Effector memory CD8-positive, alpha-beta T cell (primary cell): ENCODE measurements around the gene GATB.

Experiments used
- ATAC-seq: fragments of 150-1000 bp; cut with Tn5 transposase; replicated peaks from 2 replicates; pipeline ENCODE4 v1.10.0; 2021; ENCODE audit warnings: mild to moderate bottlenecking, moderate library complexity
- DNase-seq, 3 experiments: peaks; one replicate each; pipeline ENCODE4 v3.0.0; 2021
- H3K27ac Mint-ChIP-seq, 2 donors: one replicate each; pipeline ENCODE4 v1.8.0; 2022; ENCODE audit warnings: mild to moderate bottlenecking in 2 of 2, mixed read lengths in 2 of 2, moderate library complexity in 2 of 2
- H3K27me3 Mint-ChIP-seq, 2 donors: one replicate each; pipeline ENCODE4 v1.8.0; 2022; ENCODE audit warnings: mixed read lengths in 2 of 2
- H3K36me3 Mint-ChIP-seq: one replicate; pipeline ENCODE4 v1.8.0; 2022; ENCODE audit warnings: mild to moderate bottlenecking, moderate library complexity, mixed read lengths; ENCODE audit not compliant: insufficient read depth
- H3K4me1 Mint-ChIP-seq, 2 donors: one replicate each; pipeline ENCODE4 v1.8.0; 2022; ENCODE audit warnings: low read depth in 2 of 2, mixed read lengths in 2 of 2
- H3K4me3 Mint-ChIP-seq, 2 donors: one replicate each; pipeline ENCODE4 v1.8.0; 2022; ENCODE audit warnings: mild to moderate bottlenecking in 2 of 2, mixed read lengths in 2 of 2, moderate library complexity in 2 of 2
- H3K9me3 Mint-ChIP-seq, 2 donors: one replicate each; pipeline ENCODE4 v1.8.0; 2022; ENCODE audit warnings: mixed read lengths in 2 of 2

GATB gene

GRCh38 chr4:151774324-151774723, 13.5 kb upstream of the GATB start:
- peaks cover 0 to 7% of the 10 kb centered on the region in 2 donors for H3K9me3 Mint-ChIP-seq
- ATAC-seq: no peak
- peaks cover 54 to 59% of the 10 kb centered on the region in 2 donors for H3K27me3 Mint-ChIP-seq
- H3K4me1 Mint-ChIP-seq: no peaks in the 10 kb centered on the region
- no peak overlapping the region for H3K27ac Mint-ChIP-seq
- no peaks in the 10 kb centered on the region for H3K36me3 Mint-ChIP-seq
- no peak overlapping the region for H3K4me3 Mint-ChIP-seq
- DNase-seq: no peak

DNA sequence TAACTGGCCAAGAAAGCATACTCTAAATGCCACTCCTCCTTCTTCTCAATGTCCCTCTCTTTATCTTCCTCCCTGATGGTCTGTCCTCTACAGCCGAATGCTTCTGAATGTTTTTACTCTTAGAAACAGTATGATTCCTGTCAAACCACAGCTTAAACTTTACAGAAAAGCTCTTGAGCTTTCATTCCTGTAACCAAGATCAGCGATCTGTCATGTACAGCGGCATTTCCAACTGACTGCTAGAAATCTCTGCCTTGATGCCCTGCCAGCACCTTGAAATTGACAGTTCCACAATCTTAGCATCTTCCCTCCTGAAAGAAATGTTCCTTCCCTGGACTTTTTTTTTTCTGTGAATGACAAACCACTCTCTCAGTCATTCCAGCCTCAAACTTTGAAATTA, 11.5 kb upstream of the GATB start:
- Mint-ChIP-seq H3K4me3 (no peak overlapping the region), H3K27me3 (peaks cover 44 to 53% of the 10 kb centered on the region in 2 donors), H3K4me1 (no peaks in the 10 kb centered on the region), H3K27ac (no peak overlapping the region), H3K9me3 (peaks cover 0 to 7% of the 10 kb centered on the region in 2 donors), H3K36me3 (no peaks in the 10 kb centered on the region)
- no peak for ATAC-seq
- no peak for DNase-seq

DNA sequence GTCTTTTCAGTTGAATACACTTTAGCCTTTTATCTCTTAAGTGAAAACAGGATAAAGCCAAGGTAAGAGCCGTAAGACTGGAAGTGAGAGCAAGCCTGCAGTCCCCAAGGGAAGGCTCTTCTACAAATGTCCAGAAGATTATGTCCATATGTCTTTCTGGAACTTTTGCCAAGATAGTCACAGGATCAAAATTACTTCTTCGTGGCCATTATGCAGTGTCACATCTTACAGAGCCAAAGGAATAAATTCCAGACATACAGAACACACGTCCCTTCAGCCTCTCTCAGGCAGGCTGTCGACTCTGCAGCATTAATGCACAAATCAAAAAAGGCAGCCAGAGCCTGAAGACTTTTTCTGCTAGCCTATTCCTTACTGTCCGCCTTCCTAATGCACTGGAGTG, 10.9 kb upstream of the GATB start:
- Mint-ChIP-seq H3K27me3 (peaks cover 44 to 51% of the 10 kb centered on the region in 2 donors), H3K4me3 (no peak overlapping the region), H3K36me3 (no peaks in the 10 kb centered on the region), H3K4me1 (no peaks in the 10 kb centered on the region), H3K27ac (no peak overlapping the region), H3K9me3 (peaks cover 0 to 7% of the 10 kb centered on the region in 2 donors)
- DNase-seq (no peak), ATAC-seq (no peak)

DNA sequence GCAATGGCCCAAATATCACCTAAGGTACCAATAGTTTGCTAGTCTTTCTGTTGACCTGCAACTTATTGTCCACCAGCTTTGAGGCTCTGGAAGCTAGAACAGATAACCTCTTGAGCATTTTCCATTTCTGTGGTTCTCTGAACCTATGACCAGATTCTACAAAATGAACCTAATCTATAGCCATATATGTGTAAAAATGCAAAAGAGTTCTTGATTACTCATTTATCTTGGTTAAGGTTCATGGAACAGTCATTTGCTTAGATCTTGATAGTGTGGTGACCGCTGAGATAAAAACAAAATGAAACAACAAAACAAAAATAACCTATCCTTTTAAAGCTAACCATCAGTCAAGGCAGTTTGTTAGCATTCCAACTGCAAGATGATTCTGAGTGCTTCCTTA, 9.3 kb upstream of the GATB start:
- no peak overlapping the region for H3K27ac Mint-ChIP-seq
- ATAC-seq: no peak
- peaks cover 38 to 48% of the 10 kb centered on the region in 2 donors for H3K27me3 Mint-ChIP-seq
- H3K9me3 Mint-ChIP-seq: peaks cover 0 to 7% of the 10 kb centered on the region in 2 donors
- H3K36me3 Mint-ChIP-seq: no peaks in the 10 kb centered on the region
- DNase-seq: no peak
- H3K4me3 Mint-ChIP-seq: no peak overlapping the region
- H3K4me1 Mint-ChIP-seq: no peaks in the 10 kb centered on the region

DNA sequence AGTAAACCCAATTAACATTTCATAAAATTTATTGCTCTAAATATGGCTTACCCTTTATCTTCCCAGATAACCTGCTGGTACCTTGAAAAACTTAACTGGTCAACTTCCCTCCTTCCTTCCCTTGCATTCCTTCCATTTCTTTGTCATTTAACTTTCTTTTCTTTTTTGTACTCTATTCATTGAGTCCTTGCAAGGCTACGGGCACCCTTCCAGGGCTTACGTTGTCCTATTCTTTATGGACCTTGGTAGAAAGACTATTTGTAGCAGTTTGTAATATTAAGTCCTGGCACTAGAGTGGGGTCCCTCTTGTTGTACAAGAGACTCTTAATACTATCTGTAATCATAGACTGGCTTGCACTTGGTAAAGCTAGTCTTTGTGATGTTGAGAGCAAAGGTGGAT, 8.0 kb upstream of the GATB start:
- no peak overlapping the region for H3K4me3 Mint-ChIP-seq
- ATAC-seq: no peak

GRCh38 chr4:151766691-151767090, 5.9 kb upstream of the GATB start:
- no peak overlapping the region for H3K27ac Mint-ChIP-seq
- DNase-seq: peak in 1 of 3 experiments; percentile 4
- ATAC-seq: peak; percentile 32
- peaks cover 25 to 26% of the 10 kb centered on the region in 2 donors for H3K27me3 Mint-ChIP-seq
- H3K36me3 Mint-ChIP-seq: no peaks in the 10 kb centered on the region
- H3K4me1 Mint-ChIP-seq: peaks cover 0 to under 1% of the 10 kb centered on the region in 2 donors
- H3K4me3 Mint-ChIP-seq: no peak overlapping the region
- no peaks in the 10 kb centered on the region for H3K9me3 Mint-ChIP-seq

More for the DNA sequence above, 8.0 kb upstream of the GATB start:
- Mint-ChIP-seq H3K9me3 (no peaks in the 10 kb centered on the region), H3K4me1 (no peaks in the 10 kb centered on the region), H3K27me3 (peaks cover 26 to 38% of the 10 kb centered on the region in 2 donors), H3K27ac (no peak overlapping the region), H3K36me3 (no peaks in the 10 kb centered on the region)
- no peak for DNase-seq

DNA sequence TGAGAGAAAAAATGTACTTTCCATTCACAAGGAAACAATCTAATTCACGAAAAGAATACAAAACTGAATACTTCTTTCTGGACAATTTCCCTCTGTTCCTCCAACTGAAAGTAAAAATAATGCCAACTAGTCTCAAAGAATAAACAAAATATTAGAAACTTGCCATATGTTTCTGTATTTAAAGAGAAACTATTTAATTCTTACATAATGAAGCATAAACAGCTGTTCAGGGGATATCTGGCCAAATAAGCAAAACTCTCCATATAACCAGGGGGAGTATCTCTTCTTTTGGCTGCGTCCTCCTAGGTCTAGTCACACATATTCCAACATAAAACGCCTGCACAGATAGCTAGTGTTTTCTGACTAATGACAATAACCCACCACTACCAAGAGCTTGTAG, 805 bp downstream of the GATB start:
- ATAC-seq (no peak), DNase-seq (no peak)
- Mint-ChIP-seq H3K36me3 (peaks cover 12% of the 10 kb centered on the region), H3K9me3 (no peaks in the 10 kb centered on the region), H3K4me1 (peaks cover 8 to 11% of the 10 kb centered on the region in 2 donors), H3K27me3 (peaks cover 6 to 8% of the 10 kb centered on the region in 2 donors), H3K4me3 (peak overlapping the region; percentile 92), H3K27ac (peak overlapping the region in 1 of 2 donors; percentile 92)

- H3K27ac Mint-ChIP-seq: no peak overlapping the region
- no peaks in the 10 kb centered on the region for H3K9me3 Mint-ChIP-seq
- DNase-seq (no peak), ATAC-seq (no peak)
- no peaks in the 10 kb centered on the region for H3K4me1 Mint-ChIP-seq
- no peaks in the 10 kb centered on the region for H3K27me3 Mint-ChIP-seq
- peaks cover 10% of the 10 kb centered on the region for H3K36me3 Mint-ChIP-seq
- no peak overlapping the region for H3K4me3 Mint-ChIP-seq
Observed at GRCh38 chr4:151753056-151753455, 7.8 kb downstream of the GATB start.

DNA sequence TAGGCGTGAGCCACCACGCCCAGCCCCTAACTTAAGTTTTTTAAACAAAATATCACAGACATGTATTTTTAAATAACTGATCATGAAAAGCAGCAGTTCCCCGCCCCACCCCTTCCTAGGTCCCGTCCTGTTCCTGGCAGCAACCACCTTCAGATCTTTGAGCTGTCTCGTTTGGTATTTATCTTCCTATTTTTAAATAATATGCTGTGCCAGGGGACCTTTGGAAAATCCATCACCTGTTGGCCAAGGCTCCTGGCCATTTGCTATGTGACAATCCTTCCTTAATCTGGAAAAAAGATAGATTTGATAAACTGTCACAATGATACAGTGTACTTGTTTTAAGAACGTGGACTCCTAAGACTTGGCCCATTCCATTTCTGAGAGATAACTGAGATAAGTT, 10.7 kb downstream of the GATB start:
- Mint-ChIP-seq H3K36me3 (peaks cover 4% of the 10 kb centered on the region), H3K9me3 (no peaks in the 10 kb centered on the region), H3K4me3 (no peak overlapping the region), H3K27me3 (no peaks in the 10 kb centered on the region), H3K4me1 (no peaks in the 10 kb centered on the region), H3K27ac (no peak overlapping the region)
- ATAC-seq (no peak), DNase-seq (no peak)

DNA sequence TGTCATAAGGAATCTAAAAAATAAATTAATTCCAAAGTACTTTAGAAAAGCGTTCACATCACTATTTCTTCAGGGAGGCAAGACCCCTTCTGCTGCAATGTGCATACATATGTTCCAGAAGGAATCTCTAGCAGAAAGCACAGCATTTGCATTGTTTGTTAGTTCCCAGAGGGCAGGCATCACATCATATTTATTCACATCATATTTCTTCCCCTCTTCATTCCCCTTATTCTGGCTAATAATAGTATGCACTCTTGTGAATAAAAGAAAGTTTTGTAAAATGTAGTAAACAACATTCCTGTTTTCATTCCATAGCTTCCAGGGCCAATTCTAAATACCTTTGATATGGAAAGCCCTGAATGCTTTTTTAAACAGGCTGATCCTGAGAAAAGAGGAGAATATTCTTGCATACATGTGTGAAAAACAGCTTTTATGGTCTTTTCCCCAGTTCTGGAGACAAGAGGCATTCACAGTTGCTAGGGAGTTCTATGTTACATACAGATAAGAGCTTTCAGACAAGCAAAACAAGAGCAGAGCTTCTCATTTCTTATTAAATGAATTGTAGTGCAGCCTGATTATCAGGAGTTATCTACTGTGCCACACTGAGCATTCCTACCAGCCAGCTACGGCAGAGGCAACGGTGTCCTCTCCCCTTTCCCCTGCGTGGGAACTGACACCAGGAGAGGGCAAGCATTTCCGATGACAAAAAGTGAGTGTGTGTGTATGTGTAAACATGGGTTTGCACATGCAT, 15.2 kb downstream of the GATB start:
- peaks cover 5% of the 10 kb centered on the region for H3K36me3 Mint-ChIP-seq
- H3K27me3 Mint-ChIP-seq: no peaks in the 10 kb centered on the region
- H3K4me1 Mint-ChIP-seq: no peaks in the 10 kb centered on the region
- no peak for ATAC-seq
- no peaks in the 10 kb centered on the region for H3K9me3 Mint-ChIP-seq
- H3K4me3 Mint-ChIP-seq: no peak overlapping the region
- no peak overlapping the region for H3K27ac Mint-ChIP-seq
- DNase-seq: no peak

GRCh38 chr4:151744614-151745013, 16.2 kb downstream of the GATB start:
- ATAC-seq (no peak), DNase-seq (no peak)
- Mint-ChIP-seq H3K36me3 (peaks cover 3% of the 10 kb centered on the region), H3K4me3 (no peak overlapping the region), H3K4me1 (no peaks in the 10 kb centered on the region), H3K27ac (no peak overlapping the region), H3K9me3 (no peaks in the 10 kb centered on the region), H3K27me3 (no peaks in the 10 kb centered on the region)

DNA sequence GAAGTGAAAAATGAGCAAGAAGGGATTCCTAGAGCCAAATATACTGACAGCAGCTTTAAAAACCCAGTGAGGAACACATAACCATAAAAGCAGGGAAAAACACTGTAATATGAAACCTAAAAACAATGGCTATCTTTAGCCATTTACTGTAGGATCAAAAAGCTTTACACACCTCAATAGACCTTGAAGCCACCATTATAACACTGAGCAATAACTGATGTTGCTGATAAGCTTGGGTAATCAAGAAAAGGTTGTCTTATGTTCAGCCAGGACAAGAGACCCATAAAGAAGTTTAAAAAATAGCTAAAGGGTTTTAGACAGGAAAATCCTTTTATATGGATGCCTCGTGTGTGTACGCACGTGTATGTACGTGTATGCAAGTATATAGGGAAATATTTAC, 16.9 kb downstream of the GATB start:
- ATAC-seq (no peak), DNase-seq (no peak)
- Mint-ChIP-seq H3K4me1 (no peaks in the 10 kb centered on the region), H3K27me3 (no peaks in the 10 kb centered on the region), H3K4me3 (no peak overlapping the region), H3K36me3 (peaks cover 3% of the 10 kb centered on the region), H3K27ac (no peak overlapping the region), H3K9me3 (no peaks in the 10 kb centered on the region)

GRCh38 chr4:151743128-151743854, 17.5 kb downstream of the GATB start:
- no peak for ATAC-seq
- Mint-ChIP-seq H3K36me3 (peaks cover 3% of the 10 kb centered on the region), H3K4me1 (no peaks in the 10 kb centered on the region), H3K9me3 (no peaks in the 10 kb centered on the region), H3K4me3 (no peak overlapping the region), H3K27me3 (no peaks in the 10 kb centered on the region), H3K27ac (no peak overlapping the region)
- DNase-seq: no peak
